Activated naive CD8-positive, alpha-beta T cell treated with anti-CD3 and anti-CD28 coated beads, Interleukin-2, amount 50 U/mL, for 24 hours (primary cell): ENCODE results near the gene FRAS1.

ENCODE experiments used
- ATAC-seq: fragments of 150-1000 bp; cut with Tn5 transposase; one replicate; pipeline ENCODE4 v1.10.0; 2021
- DNase-seq: peaks from one replicate; pipeline ENCODE4 v3.0.0; 2021
- H3K27ac Mint-ChIP-seq: one replicate; pipeline ENCODE4 v1.8.0; 2021; ENCODE audit warnings: mild to moderate bottlenecking, mixed read lengths
- H3K27me3 Mint-ChIP-seq: one replicate; pipeline ENCODE4 v1.8.0; 2021; ENCODE audit warnings: mixed read lengths
- H3K36me3 Mint-ChIP-seq: one replicate; pipeline ENCODE4 v1.8.0; 2021; ENCODE audit warnings: low read depth, mixed read lengths
- H3K4me1 Mint-ChIP-seq: one replicate; pipeline ENCODE4 v1.8.0; 2021; ENCODE audit warnings: mixed read lengths
- H3K4me3 Mint-ChIP-seq: one replicate; pipeline ENCODE4 v1.8.0; 2021; ENCODE audit warnings: mild to moderate bottlenecking, moderate library complexity, mixed read lengths
- H3K9me3 Mint-ChIP-seq: one replicate; pipeline ENCODE4 v1.8.0; 2021; ENCODE audit warnings: mixed read lengths

FRAS1 gene

DNA sequence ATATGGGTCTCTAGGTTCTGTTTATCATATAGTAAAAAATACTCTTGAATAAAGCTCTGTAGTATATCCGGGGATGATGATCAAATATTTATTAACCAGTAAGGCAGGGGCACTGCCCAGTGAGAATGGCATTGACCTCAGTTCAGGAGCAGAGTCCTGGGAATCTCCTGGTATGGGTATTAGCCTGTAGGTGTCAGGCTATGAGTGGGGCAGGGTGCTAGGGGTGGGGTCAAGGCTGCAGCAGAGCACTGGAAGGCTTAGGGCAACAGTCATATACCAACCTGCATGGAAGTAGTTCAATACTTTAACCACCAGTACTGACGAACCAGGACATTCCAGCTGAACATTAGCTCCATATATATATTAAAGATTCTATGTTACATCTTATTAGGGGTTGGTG, 274.1 kb downstream of the FRAS1 start:
- H3K4me3 Mint-ChIP-seq, result no peak overlapping the region
- H3K4me1 Mint-ChIP-seq, result no peaks in the 10 kb centered on the region
- no peaks in the 10 kb centered on the region for H3K27me3 Mint-ChIP-seq
- no peaks in the 10 kb centered on the region for H3K9me3 Mint-ChIP-seq
- DNase-seq (no peak), ATAC-seq (no peak)
- H3K27ac Mint-ChIP-seq, result no peak overlapping the region
- no peaks in the 10 kb centered on the region for H3K36me3 Mint-ChIP-seq

DNA sequence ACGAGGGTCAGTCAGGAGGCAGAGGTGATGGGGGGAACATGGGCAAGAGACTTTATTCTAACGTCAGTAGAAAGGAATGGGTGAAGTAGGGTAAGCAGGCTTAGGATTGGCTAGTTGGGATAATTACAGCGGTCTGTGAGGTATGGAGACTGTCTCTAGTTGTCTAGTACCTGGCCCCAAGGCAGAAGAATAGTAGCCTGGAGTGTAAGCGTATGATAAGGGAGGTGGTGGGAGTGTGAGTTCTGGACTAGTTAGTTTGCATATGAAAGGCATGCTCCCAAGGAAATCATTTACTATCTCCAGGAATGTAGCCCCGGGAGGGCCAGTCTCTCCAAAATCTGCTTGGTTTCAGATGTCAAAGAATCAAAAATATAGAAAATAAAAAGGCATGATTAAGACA, 274.8 kb downstream of the FRAS1 start:
- ATAC-seq (no peak), DNase-seq (no peak)
- no peaks in the 10 kb centered on the region for H3K9me3 Mint-ChIP-seq
- H3K4me1 Mint-ChIP-seq, result no peaks in the 10 kb centered on the region
- H3K27me3 Mint-ChIP-seq, result no peaks in the 10 kb centered on the region
- no peak overlapping the region for H3K4me3 Mint-ChIP-seq
- no peak overlapping the region for H3K27ac Mint-ChIP-seq
- H3K36me3 Mint-ChIP-seq, result no peaks in the 10 kb centered on the region

DNA sequence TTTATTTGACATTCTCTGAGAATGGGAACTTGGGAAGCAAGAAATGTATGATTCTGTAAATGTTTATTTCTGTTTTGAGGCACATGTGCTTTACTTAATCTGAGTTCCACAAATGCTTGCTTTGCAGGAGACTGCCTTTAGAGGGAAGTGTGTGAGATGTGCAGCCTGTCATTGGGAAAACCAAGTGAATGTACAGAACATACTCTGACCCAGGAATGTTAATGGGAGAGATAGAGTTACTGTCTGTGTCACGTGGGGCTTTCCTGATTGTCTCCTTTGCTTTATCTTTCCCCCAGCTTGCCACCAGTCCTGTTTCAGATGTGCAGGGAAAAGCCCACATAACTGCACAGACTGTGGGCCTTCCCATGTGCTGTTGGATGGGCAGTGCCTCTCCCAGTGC, 275.9 kb downstream of the FRAS1 start:
- Mint-ChIP-seq H3K4me3 (no peak overlapping the region), H3K9me3 (no peaks in the 10 kb centered on the region), H3K27me3 (no peaks in the 10 kb centered on the region), H3K36me3 (no peaks in the 10 kb centered on the region), H3K27ac (no peak overlapping the region), H3K4me1 (no peaks in the 10 kb centered on the region)
- DNase-seq (no peak), ATAC-seq (no peak)

DNA sequence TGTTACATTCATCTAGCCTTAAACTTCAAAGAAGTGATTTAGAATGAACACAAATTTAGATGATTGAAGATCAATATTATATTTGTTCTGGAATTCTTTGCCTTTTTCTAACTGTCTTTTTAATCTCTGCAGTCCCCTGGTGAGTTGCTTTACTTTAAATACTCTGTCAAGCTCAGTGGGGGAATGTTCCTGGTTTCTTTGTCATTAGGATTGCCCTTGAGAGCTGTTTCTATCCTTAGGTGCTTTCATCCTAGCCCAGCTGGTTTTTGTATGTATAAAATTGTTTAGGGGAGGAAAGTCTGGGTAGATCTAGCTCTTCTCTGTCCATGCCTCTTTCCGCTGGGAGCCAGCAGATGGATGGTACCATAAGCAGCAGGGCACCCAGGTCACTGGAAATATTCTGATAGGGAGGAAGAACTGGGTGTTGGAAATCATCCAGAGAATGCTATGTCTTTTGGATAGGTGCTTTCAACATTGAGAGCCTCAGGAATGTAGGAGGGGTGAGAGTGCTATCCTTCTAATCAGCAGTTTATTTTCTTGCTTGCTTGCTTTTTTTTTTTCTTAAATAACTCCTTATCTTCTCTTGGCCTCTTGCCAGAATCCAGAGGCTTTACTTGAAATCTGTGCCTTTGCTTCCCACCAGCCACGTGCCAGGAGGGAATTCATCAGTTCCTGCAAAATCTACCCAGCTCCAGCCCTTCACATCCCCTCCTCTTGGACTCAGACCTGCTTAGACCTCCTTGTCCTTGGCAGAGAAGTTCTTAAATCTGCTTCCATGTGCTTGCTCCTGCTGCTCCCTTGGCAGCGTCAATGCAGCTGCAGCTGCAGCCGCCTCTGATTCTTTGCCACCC, 279.2 kb downstream of the FRAS1 start:
- no peaks in the 10 kb centered on the region for H3K9me3 Mint-ChIP-seq
- no peaks in the 10 kb centered on the region for H3K4me1 Mint-ChIP-seq
- ATAC-seq, result no peak

DNA sequence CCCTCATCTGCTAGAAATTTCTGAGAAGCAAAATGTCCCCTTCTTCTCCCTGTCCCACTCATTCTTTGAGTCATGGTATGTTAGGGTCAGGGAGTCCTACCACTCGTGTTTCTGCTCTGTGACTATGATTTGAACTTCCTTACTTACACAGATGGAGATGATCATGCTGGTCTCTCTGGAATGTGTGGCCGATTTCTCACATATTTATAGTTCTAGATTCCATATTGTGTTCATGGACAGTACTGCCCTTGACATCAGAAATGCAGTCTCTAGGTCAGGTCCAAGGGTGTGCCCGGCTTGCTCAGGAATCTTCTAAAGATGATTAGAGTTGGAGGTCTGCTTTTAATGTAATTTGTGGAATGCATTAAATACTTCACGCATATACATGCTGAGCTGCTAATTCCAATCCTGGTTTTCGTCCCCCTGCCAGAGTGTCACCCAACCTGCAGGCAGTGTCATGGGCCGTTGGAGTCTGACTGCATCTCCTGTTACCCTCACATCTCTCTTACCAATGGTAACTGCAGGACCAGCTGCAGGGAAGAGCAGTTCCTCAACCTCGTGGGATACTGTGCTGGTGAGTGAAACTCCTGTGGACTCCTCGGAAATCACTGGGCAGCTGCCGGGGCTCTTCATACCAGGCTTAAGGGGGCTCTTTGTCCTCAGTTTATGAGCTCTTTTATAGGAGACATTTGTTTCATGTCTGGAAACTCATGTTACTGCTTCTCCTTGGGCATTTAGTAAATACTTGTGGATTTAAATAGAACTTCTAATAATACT, 280.3 kb downstream of the FRAS1 start:
- Mint-ChIP-seq H3K9me3 (no peaks in the 10 kb centered on the region), H3K4me1 (no peaks in the 10 kb centered on the region), H3K27ac (no peak overlapping the region), H3K36me3 (no peaks in the 10 kb centered on the region), H3K4me3 (no peak overlapping the region), H3K27me3 (no peaks in the 10 kb centered on the region)
- ATAC-seq, result no peak
- no peak for DNase-seq

More for the DNA sequence above, 279.2 kb downstream of the FRAS1 start:
- DNase-seq, result no peak
- Mint-ChIP-seq H3K4me3 (no peak overlapping the region), H3K36me3 (no peaks in the 10 kb centered on the region), H3K27ac (no peak overlapping the region), H3K27me3 (no peaks in the 10 kb centered on the region)

DNA sequence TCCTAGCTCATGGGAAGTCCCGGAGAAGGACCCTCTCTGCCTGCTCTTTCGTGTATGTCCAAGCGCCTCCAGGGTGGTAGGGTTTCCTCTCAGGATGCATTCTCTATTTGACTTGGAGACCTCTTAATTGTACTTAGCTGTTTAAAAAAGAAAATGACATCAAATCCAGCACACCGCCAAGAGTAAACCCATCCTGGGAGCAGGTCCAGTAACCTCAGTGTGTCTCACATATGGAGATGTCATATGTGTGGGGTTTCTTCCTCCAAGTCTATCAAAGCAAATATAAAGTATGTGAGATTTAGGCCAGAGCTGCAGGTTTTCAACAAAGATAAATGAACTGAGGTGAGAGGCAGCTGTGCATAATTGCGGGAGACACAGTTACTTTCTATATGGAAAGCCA, 285.0 kb downstream of the FRAS1 start:
- Mint-ChIP-seq H3K27me3 (no peaks in the 10 kb centered on the region), H3K4me1 (no peaks in the 10 kb centered on the region), H3K4me3 (no peak overlapping the region), H3K27ac (no peak overlapping the region), H3K9me3 (no peaks in the 10 kb centered on the region), H3K36me3 (no peaks in the 10 kb centered on the region)
- DNase-seq (no peak), ATAC-seq (no peak)

DNA sequence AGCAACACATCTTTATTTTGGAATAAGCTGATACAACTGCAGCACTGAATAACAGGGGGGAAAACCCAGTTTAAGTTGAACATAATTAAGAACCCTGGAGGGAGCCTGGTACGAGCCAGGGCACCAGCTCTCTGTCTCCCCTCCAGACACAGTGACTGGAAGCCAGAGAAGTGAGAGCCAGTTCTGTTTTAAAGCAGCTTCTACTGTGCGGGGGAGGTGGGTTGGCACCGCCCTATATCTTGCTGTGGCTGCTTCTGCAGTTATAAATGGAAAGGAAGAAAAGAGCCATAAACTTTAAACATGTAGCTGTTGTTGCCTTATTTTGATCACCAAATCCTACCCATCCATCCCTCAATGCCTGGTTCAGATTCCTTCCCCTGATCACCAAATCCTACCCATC, 286.6 kb downstream of the FRAS1 start:
- no peak overlapping the region for H3K27ac Mint-ChIP-seq
- H3K36me3 Mint-ChIP-seq, result no peaks in the 10 kb centered on the region

DNA sequence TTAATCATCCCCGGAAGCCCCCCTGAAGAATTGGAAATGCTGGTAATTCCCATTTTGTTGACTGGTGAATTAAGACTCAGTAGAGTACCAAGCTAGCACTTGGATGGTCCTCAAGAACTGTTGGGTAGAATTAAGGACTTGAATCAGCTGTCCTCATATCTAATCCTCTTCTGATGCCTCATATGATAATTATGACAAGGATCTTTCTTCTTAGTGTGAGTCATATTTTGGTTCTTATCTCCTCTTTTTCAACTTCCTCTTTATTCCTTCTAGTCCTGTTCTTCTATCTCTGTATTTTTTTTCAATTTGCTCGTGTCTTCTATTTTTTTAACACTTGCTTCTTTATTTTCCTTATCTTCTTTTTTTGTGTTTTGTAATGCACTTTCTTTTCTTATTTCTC, 288.1 kb downstream of the FRAS1 start:
- DNase-seq, result no peak
- Mint-ChIP-seq H3K4me3 (no peak overlapping the region), H3K27me3 (no peaks in the 10 kb centered on the region), H3K9me3 (no peaks in the 10 kb centered on the region), H3K4me1 (no peaks in the 10 kb centered on the region), H3K27ac (no peak overlapping the region), H3K36me3 (no peaks in the 10 kb centered on the region)
- ATAC-seq, result no peak

More for the DNA sequence above, 286.6 kb downstream of the FRAS1 start:
- Mint-ChIP-seq H3K4me3 (no peak overlapping the region), H3K4me1 (no peaks in the 10 kb centered on the region), H3K27me3 (no peaks in the 10 kb centered on the region), H3K9me3 (no peaks in the 10 kb centered on the region)
- ATAC-seq (no peak), DNase-seq (no peak)

DNA sequence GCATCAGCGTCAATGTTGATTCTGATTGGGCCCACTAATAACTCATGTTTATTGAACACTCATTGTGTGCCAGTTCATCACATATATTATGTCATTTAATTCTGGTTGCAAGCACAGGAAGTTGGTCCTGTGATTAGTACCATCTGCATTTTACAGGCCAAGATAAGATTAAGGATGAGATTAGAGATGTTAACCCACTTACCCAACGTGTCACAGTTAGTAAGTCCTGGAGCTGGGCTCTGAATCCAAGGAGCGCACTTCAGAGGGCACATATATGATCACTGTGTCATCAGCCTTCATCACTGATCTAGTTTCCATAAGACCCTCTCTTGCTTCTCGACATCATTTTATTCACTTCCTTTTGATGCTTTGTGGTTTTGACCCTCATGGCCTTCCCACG, 289.1 kb downstream of the FRAS1 start:
- Mint-ChIP-seq H3K27ac (no peak overlapping the region), H3K4me1 (no peaks in the 10 kb centered on the region), H3K4me3 (no peak overlapping the region), H3K27me3 (no peaks in the 10 kb centered on the region), H3K9me3 (no peaks in the 10 kb centered on the region), H3K36me3 (no peaks in the 10 kb centered on the region)
- DNase-seq (no peak), ATAC-seq (no peak)

DNA sequence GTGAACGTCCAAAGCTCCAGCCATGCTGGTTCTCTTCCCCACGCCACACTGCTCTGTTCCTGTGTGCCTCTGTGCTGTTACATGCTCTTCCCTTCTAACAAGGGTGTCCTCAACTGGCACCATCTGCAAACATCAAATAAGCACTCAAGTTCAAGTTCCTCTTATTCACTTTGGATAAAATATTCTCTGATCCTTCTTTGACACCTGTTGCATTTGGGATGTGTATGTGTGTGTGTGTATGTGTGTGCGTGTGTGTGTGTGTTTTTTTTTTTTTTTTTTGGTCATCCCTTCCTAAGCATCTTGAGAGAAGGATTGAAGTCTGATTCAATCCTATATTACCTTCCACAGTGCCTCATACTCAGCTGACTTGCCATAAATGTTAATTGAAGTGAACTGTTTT, 290.4 kb downstream of the FRAS1 start:
- no peak overlapping the region for H3K4me3 Mint-ChIP-seq
- H3K27me3 Mint-ChIP-seq, result no peaks in the 10 kb centered on the region
- no peaks in the 10 kb centered on the region for H3K36me3 Mint-ChIP-seq
- no peak for ATAC-seq
- no peak for DNase-seq
- no peak overlapping the region for H3K27ac Mint-ChIP-seq
- H3K4me1 Mint-ChIP-seq, result no peaks in the 10 kb centered on the region
- no peaks in the 10 kb centered on the region for H3K9me3 Mint-ChIP-seq

DNA sequence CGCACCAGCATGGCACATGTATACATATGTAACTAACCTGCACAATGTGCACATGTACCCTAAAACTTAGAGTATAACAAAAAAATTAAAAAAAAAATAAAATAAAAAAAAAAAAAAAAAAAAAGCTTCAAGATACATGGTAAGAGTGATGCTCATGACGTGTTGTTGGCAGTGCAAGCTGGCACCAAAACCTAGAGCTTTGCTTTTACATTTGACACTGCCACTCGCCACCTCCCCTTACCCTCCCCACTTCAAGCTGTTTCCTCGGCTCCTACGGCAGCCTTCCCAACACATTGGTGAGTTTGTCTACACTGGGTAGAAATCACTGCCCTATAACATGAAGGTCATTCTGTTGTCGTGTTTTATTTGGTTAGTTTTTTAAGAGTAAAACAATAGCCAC, 296.8 kb downstream of the FRAS1 start:
- Mint-ChIP-seq H3K27ac (no peak overlapping the region), H3K4me3 (no peak overlapping the region), H3K4me1 (no peaks in the 10 kb centered on the region), H3K36me3 (no peaks in the 10 kb centered on the region), H3K9me3 (no peaks in the 10 kb centered on the region), H3K27me3 (no peaks in the 10 kb centered on the region)
- DNase-seq (no peak), ATAC-seq (no peak)

DNA sequence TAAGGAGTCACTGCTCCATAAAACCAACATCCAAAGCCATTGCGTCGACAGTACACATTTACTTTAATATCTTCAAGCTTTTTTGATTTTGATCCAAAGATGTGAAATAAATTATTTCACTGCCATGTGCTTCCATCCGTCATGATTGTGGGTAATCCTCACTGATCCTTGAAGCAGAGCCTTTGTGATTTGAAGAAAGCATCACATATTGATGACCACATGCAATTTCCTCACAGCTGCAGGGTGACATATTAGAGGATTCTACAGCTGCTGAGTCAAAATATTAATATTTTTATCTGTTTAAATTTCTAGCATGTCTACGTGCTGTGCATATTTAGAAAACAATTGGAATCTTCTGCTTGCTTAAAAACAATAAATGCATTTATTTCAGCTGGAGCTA, 297.7 kb downstream of the FRAS1 start:
- no peak for ATAC-seq
- no peaks in the 10 kb centered on the region for H3K4me1 Mint-ChIP-seq

DNA sequence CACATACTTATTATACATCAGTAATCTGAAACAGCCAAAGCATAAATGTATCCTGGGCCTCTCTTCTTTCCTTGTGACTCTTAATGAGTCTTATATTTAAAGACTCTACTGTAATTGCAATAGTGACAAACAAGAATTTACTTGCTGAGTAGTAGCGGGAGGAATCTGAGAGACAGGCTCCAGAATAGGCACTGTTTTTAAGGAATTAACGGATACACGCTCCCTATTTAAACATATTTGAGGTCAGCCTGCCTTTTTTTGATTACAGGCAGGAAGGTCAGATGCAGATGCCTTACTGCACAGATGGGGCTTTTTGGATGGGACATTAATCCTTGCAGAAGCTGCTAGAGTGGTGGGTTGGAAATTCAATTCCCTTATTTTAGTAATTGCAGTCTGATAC, 298.2 kb downstream of the FRAS1 start:
- H3K27ac Mint-ChIP-seq, result no peak overlapping the region
- ATAC-seq, result no peak
- H3K9me3 Mint-ChIP-seq, result no peaks in the 10 kb centered on the region
- H3K4me1 Mint-ChIP-seq, result no peaks in the 10 kb centered on the region
- no peaks in the 10 kb centered on the region for H3K36me3 Mint-ChIP-seq
- H3K27me3 Mint-ChIP-seq, result no peaks in the 10 kb centered on the region
- H3K4me3 Mint-ChIP-seq, result no peak overlapping the region
- DNase-seq, result no peak

More for the DNA sequence above, 297.7 kb downstream of the FRAS1 start:
- no peak for DNase-seq
- H3K9me3 Mint-ChIP-seq, result no peaks in the 10 kb centered on the region
- H3K27ac Mint-ChIP-seq, result no peak overlapping the region
- H3K4me3 Mint-ChIP-seq, result no peak overlapping the region
- no peaks in the 10 kb centered on the region for H3K36me3 Mint-ChIP-seq
- no peaks in the 10 kb centered on the region for H3K27me3 Mint-ChIP-seq

DNA sequence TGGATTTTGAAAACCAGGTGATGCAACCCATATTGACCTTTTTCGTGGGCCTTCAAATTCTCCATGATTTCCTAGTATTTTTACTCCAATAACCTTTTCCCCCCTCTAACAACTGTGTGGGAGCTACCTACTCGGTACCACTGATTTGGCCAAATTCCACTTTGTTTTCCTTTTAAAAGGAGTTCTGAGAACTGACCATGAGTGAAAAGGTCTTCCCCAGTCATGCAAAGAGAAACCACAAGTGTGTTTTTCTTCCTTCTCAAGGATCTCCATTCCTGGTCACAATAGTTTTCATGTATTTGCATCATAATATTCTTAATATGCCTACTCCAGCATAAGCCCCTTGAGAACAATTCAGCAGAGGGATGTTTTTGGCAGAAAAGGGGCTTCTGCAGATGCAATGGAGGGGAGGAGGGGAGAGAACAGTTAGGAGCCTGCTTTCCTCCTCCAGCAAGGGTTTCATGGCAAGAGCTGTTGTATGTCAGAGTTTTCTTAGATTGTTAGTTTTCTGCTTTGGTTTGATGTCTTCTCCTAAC, 299.2 kb downstream of the FRAS1 start:
- no peak overlapping the region for H3K27ac Mint-ChIP-seq
- ATAC-seq (no peak), DNase-seq (no peak)
- no peaks in the 10 kb centered on the region for H3K36me3 Mint-ChIP-seq
- no peaks in the 10 kb centered on the region for H3K9me3 Mint-ChIP-seq
- H3K27me3 Mint-ChIP-seq, result peaks cover 1% of the 10 kb centered on the region
- no peak overlapping the region for H3K4me3 Mint-ChIP-seq
- no peaks in the 10 kb centered on the region for H3K4me1 Mint-ChIP-seq

DNA sequence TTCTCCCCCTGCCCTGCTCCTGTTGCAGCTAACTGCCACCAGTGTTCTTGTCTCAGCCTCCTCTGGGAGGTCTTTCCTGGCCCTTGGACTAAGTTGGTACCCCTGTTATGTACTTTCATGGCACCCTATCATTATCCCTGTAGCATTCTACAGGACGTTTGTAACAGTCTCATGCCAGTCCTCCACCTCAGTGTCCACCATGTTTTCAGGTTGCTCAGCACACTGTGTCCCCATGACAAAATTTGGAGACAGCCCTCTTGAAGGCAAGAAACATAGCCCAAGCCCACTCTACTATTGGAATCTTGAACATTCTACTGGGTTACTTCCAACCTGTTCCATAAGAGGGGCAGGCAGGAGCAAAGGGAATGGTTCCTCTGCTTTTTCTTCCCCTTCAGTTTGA, 300.0 kb downstream of the FRAS1 start:
- peaks cover 6% of the 10 kb centered on the region for H3K27me3 Mint-ChIP-seq
- H3K9me3 Mint-ChIP-seq, result no peaks in the 10 kb centered on the region
- no peak overlapping the region for H3K27ac Mint-ChIP-seq
- no peak overlapping the region for H3K4me3 Mint-ChIP-seq
- DNase-seq, result no peak
- ATAC-seq, result no peak
- no peaks in the 10 kb centered on the region for H3K4me1 Mint-ChIP-seq
- H3K36me3 Mint-ChIP-seq, result no peaks in the 10 kb centered on the region
